ENCODE data around the gene A1CF.

Gene A1CF

DNA sequence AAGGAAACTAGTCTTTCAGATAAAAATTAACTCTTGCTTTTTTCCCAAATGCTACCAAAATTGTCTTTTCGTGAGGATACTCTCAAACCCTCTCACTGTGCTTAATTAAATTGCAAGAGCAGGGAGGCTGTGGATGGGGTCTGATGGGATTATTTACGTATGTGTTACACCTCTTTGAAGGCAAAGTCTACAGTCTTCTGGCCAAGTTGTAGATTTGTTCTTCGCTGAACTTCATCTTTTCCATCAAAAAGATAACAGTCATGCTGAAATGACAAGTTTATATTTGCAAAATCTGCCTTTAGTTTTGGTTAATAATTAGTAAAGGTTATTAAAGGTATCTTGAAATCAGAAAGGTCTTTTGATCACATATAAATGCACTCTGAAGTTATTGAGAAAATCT lies 22.7 kb downstream of the A1CF start:
- DNase-seq (ENCODE audit: low read depth) = no peak

DNA sequence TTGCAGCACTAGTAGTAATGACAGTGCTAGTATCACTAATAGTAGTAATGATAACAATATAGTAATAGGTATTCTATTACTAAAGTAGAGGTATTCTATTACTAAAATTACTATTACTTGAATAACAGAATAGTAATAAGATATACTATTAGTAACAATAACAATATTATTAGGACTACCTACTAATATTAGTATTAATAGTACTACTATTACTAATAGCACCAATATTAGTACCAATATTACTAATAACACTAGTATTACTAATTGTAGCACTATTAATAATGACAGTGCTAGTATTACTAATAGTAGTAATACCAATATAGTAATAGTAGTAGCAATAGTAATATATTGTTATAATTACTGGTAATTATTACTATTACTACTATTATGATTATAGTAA lies 24.1 kb downstream of the A1CF start:
- DNase-seq (ENCODE audit: low read depth) = no peak

DNA sequence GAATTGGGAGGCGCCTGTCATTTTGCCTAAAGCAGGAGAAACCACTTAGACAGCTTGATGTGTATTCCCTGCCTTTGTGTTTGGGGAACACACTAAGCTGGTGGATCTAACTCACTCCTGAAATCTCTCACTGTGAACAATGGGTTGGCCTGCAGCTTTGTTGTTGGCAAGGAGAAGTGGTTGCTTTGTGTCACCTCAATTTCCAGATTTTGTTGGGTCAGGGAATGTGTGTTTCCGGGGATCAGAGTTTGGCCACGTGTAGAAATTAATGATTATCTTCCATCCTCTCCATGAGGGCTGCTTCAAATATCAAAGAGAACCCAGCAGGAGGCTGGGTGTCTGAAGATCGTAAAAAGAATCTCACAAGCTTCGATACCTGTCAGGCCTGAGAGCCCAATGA lies 27.8 kb downstream of the A1CF start:
- no peak for DNase-seq (ENCODE audit: low read depth)

DNA sequence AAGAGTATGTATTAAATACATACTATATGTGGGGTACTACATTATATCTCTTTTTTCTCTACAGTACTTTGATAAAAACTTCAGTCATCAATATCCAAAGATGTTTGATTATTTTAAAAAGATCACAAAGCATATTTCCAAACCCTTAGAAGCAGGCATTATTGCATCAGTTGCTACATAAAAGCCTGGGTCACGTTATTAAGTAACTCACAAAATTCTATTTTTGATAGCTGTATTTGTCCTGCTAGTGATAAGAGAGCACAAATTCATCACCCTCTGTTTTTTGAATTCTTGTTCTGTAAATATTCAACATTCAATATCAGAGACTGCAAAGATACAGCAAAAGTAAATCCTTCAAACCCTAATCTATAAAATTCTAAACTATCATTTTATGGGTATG lies 30.0 kb downstream of the A1CF start:
- no peak for DNase-seq (ENCODE audit: low read depth)

DNA sequence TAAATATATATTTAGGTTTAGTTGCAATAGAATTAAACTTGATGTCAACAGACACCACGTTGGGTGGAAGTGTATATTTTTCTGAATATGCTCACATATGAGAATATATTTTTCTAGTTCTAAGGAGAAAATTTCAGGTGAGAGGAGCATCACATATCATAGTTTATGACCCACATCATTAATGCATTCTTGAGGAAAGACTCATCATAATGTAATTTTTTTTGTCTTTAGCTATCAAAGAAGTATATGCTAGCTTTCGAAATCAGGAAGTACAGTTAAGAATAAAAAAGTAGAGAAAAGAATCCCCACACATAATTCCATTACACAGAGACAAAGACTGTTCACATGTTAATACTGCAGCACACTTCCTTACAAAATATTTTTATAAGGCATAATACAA lies 30.4 kb downstream of the A1CF start:
- no peak for DNase-seq (ENCODE audit: low read depth)

DNA sequence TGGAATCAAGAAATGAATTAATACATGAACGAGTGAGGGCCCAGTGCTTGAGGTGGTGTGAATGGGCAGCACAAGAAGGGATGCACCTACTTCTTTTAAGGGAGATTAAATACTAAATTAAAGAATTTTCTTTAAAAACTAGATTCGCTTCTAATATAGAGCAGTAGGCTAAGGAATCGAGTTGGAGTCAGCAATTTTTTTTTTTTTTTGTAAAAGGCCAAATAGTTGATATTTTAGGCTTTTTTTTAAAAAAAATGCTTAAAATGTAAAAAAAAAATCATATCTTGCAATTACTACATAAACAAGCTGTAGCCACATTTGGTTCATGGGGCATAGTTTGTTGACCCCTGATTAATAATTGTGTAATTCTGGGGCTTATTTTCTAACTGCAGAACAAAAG lies 31.9 kb downstream of the A1CF start:
- no peak for DNase-seq (ENCODE audit: low read depth)

DNA sequence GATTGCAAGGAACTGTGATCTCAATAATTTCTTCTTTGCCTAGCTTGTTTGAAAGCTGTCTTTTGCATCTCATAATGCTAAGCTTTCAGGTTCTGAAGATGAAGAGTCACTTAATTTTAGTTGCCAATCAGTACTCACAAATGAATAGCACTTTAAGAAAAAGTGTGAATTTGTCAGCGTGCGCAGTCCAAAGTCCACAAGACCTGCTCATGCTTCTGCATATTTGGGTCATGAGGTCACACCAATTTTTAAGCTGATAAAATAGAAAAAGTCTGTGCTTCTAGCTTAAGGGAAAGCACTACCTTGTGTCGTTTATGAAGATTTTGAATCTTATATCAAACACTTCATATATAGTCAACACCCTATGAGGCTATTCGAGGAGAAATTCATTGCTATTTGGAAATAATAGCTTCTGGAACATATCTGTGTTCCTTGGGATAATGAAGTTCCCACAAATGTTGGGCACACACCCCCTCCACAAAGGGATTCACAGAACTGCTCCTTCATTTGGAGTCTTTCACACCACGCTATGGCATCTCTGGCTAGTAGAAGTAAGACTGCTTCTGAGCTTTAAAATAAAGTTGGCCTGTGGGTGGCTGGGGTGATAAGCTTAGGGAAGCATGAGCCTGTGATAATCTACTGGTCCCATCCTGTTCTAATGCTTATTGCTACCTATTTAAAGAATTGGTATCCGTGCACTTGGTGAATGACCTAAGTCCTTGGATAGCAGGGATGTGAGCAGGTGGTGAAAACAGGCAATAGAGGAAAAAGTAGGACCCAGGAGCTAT lies 33.3 kb downstream of the A1CF start:
- DNase-seq (ENCODE audit: low read depth) = no peak

DNA sequence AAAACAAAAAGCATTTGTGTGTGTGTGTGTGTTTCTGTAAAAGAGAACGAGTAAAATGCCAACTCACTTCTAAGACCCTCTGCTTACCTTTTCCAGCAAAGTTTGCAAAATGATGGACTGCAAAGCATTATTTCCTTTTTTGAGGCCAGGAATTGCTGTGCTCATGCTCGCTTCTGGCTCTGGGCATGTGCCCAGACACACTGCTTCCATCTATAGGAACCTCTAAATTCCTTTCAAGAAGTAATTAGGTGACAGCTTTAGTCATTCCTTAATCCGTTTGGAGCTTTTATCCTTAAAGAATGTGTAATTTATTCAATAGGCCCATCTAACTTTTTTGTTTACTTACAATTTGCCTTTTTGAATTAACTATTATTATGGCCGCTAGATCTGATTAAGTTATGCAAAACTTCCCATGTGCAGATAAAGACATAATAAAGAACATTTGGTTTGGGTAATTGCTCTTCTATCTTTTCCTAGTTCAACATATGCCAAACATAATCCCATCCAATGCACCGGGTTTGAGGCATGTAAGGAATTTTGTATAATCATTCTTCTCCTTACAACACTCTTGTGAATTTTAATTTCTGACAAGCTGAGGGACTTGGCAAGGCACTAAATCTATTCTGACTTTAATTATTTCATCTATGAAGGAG lies 34.7 kb downstream of the A1CF start:
- no peak for DNase-seq (ENCODE audit: low read depth)

DNA sequence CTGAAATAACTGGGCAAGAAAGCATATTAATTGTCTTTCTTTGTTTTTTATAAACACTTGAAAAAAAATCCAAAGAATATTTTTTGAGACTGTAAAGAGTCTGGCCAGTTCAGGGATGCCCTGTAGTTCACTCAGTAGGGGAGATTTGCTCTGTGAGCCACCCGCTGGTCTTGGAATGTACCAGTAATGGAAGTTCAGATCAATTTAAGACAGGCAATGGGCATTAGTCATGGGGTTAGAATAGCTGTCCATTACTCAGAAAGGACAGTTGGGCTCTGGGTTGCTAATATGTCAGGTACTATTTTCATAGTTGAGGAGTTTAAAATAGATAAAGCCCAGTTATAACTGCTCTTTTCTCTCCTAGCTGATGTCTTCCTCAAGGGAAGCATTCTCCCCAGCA lies 38.7 kb downstream of the A1CF start:
- no peak for DNase-seq (ENCODE audit: low read depth)

DNA sequence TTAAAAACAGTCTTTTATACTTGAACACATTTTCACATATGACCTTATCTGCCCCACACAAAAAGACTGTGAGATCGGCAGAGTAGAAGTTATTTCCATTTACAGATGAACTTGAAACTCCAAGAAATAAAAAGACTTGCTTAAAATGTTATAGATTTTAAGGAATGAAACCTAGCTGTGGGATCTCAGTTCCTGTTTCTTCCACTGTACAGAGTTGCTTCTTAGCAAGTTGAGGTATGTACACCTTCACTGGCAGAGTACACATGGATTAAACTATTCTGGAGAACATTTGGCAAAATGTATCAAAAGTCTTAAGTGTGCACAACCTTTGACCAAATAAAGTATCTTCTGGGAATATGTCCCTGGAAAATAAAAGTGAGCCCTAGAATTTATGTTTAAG lies 48.3 kb downstream of the A1CF start:
- no peak for DNase-seq (ENCODE audit: low read depth)

DNA sequence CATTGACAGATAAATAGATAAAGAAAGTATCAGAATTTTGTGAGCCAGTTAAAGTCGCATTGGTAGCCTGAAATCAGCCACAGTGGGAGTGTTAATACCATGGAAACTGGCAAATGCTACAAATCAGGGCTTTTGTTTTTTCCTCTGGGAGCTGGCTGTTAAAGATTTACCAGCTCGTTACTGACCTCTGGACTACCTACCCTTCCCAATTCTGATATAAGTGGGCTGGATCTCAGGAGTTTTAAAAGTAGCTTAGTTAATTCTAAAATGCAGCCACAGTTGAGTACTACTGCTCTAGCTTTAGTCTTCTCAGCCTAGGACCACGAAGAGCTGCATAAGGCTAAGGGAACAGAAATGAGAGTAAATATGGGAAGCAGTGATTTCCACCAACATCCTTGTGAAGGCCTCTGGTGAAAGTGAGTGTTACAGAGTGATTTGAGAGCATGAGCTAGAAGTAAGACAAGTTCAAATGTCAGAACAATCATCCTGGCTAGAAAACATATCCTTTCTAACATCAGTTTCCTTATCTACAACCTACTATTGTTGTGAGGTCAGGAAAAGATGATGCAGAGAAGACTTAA lies 53.2 kb downstream of the A1CF start:
- DNase-seq (ENCODE audit: low read depth) = no peak

DNA sequence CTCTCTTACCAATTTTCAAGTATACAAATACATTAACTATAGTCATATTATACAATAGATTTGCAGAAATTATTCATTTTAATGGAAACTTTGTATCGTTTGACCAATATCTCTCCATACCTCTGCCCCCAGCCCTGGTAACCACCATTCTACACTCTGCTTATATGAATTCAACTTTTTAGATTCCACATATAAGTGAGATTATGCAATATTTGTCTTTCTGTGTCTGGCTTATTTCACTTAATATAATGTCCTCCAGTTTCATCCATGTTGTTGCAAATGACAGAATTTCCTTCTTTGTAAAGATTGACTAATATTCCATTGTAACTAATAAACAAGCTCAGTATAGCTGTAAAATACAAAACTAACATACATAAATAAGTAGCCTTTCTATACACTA lies 55.4 kb downstream of the A1CF start:
- no peak for DNase-seq (ENCODE audit: low read depth)

DNA sequence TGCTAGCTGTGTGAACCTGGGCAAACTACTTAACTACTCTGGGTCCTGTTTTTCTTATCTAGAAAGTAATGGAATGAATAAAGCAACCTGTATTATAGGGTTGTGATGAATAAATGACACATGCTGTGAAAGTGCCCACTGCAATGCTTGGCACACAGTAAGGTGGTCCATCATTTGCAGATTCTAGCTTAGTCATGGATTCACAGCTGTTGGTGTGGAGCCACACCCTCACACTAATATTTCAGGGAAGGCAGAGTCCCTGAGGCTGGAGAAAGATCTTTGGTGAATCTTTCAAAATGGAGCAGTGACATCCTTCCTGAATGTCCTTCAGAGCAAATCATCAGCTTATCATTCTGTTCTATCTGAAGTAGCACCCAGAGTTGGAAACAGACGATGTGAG lies 60.6 kb downstream of the A1CF start:
- no peak for DNase-seq (ENCODE audit: low read depth)

DNA sequence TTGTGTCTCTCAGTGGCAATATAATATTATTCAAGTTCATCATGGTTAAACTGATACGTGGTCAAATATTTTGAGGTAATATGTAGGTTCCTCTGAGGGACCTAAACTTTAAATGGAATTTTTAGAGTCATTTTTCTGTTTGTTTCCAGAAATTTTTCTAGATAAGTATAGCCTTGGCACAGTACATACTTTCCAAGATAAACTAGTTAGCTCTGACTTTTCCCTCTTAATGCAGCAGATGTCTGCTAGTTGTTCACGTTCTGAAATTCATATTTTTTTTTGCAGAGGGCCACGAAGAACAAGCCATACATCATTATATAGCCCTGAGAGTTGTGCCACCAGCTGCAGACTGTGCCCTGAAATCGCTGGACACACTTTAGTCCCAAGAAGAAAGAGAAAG lies 61.6 kb downstream of the A1CF start:
- DNase-seq (ENCODE audit: low read depth) = no peak

DNA sequence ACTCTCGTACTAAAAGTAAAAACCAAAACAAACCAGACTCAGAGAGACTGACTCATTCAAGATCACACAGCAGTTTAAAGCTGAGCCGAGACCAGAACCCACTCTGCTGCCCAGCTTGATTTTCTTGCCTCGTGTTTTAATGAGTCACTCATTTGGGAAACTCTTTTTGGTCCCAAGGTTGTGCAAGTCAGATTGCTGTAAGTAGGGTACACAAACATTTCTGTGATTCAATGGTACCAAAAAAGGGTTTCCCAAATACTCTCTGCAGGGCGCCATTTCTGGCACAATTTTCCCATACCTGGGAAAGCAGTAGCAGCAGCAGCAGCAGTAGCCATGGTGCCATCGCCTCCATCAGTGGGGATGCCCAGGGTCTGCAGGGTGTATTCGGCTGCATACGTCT lies 75.8 kb downstream of the A1CF start:
- DNase-seq (ENCODE audit: low read depth) = no peak

DNA sequence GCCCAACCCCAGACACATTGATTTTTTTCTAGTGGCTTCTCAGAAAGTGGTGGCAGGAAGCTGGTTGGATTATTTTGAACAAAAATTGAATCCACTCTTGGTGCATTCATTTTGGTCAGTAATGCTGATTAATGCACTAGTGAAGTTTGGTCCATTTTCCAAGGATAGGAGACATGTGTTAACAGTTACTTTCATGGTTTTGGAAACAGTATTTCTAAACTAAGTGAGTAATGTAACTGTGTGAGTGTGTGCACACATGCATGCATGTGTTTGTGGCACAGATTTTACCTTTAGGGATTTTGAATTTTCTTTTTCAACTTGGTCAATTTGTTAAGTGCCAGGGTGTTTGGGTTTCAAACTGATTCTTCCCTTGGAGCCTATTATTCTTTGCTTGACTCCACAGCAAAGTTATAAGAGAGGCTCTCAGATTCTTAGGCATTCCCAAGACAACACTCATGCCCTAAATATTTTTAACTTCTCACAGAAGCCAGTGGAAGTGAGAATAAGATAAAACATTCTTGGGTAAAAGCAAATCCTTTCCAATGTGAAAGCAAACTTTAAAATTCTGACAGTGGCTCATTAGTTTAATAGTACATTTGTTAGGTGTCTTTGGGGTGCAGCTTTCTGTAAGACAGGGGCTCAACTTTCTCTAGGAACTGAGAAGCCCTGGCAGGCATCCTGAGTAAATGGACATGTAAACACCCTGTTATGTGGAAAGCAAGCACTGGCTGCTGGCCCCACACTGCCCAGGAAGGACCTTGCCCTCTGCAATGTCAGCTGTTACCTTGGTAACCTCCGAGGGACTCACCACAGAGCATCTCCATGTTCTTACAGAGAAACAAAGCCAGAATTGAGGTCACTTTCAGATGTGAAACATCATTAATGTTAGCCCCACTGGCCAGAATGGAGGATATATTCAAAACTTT lies 77.3 kb downstream of the A1CF start:
- DNase-seq (ENCODE audit: low read depth) = no peak

DNA sequence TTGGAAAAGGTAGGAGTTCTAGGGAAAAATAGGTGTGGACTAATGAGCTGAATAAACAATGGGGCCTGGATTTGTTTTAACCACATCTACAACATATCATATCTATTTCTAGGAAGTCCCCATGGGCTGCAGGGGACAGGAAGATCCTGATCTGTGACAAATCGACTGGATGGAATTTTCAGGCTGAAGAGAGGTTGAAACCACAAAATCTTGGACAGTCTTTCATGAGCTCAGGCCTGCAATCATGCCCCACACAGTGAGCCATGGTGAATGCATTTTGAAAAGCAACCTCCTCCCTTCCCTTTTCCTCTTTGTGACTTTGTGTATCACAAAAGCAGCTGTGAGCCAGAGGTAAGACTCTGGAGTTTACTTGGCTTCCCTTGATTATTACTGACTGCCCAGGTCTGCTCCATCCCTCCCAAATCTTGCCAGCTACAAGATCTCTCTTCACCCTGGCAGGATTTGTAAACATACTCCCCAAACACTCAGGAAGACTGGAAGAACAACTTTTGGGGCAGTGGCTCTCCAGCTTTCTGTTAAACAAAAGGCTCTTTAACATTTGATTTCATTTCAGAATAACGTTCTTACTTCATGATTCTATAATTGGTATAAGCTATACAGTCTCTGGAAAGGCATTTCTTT lies 79.3 kb downstream of the A1CF start:
- DNase-seq (ENCODE audit: low read depth) = no peak

DNA sequence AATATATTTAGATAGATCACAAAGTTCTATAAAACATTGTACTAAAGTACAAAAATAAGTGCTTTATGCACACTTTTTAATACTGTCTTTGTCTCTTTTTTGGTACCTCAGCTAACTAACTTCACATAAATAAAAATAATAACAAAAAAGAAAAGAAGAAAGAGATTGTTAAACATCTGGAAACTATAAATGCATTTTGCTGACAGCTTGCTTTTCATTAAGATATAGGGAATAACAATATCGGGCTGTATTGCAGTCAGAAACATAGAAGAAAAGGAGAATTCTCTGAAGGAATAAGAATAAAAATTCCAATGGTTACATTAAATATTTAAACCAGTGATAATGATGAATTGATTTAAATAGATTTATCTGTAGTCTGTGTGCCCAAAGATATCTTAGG lies 85.8 kb downstream of the A1CF start:
- no peak for DNase-seq (ENCODE audit: low read depth)

DNA sequence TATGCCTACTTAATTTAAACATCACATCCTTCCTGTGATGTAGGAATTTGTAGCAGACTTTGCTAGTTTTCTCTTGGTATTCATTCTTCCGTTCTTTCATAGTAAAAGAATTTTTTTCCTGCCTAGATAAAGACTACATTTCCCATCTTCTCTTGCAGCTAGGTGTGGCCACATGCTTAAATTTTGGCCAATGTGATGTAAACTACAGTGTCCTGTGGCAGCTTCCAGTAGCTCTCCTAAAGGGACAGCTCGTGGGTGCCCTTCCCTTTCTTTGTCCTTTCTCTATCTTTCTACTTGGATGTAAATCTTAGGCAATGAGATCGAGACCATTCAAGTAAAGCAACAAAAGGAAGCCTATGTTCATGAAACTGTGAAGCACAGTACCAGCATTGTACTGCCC lies 87.1 kb downstream of the A1CF start:
- DNase-seq (ENCODE audit: low read depth) = no peak

DNA sequence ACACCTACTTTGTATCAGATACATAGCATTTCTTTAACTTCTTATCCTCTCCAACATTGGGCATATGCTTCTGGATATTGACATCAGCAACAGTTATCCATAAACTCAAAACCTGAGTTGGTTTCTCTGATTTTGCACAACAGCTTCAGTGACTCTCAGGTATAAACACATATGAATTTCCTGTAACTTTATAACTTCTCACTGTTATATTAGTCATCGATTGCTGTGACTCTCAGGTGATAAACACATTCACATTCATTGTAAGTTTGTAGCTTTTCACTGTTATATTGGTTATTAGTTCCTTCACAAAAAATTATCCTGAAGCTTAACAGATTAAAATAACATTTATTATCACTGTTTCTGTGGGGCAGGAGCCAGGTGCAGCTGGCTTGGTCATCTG lies 88.7 kb downstream of the A1CF start:
- DNase-seq (ENCODE audit: low read depth) = no peak

DNA sequence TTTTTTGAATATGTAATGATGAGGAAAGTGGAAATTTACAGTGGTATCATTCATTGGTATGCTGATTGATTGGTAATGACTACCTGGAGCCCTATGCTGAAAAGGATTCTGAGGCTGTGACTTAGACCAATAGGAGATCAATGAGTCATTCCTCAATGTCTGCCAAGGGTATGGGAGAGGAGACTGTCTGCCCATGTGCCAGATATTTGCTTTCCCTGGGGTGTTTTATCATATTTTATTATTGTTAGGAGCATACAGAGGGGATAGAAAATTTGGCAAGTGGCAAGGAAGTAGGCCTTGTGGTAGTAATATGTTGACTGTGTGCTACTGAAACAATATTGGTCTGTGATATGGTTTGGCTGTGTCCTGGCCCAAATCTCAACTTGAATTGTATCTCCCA lies 90.9 kb downstream of the A1CF start:
- DNase-seq (ENCODE audit: low read depth) = no peak

All from activated T-cell treated with anti-CD3 and anti-CD28 coated beads for 24 hours (primary cell).